Natural killer cell (primary cell): Measurements from ENCODE around the gene MLC1. TPM values are rescaled to one million over a fixed set of nuclear protein-coding genes. Genes with fewer than 3 reads are reported as not detected.
A peak's percentile ranks its signal among the peaks of the same experiment; 100 is the strongest.

Experiments used
- ATAC-seq, 3 donors: fragments of 150-1000 bp in 2 of 3; fragments of 200-7000 bp in 1 of 3; cut with Tn5 transposase; 1 replicate in 1 of 3; 2 replicates in 2 of 3; pipeline ENCODE4 v1.10.0; 2021; ENCODE audit warnings: mild to moderate bottlenecking in 2 of 3, moderate library complexity in 2 of 3
- DNase-seq, 2 donors: peaks; one replicate each; pipeline versions ENCODE4 v3.0.0 to v3.0.0-alpha.2; 2013 to 2021; ENCODE audit warnings: mixed read lengths in 1 of 2
- H3K27ac ChIP-seq: one replicate; pipeline ENCODE4 v1.5.1; 2013; ENCODE audit warnings: mild to moderate bottlenecking, low read length
- H3K27me3 ChIP-seq: one replicate; pipeline ENCODE4 v1.6.1; 2013; ENCODE audit warnings: low read length; ENCODE audit not compliant: control insufficient read depth, insufficient read depth
- H3K36me3 ChIP-seq: one replicate; pipeline ENCODE4 v1.6.1; 2013; ENCODE audit warnings: low read length; ENCODE audit not compliant: control insufficient read depth, insufficient read depth
- H3K4me1 ChIP-seq: one replicate; pipeline ENCODE4 v1.6.1; 2013; ENCODE audit warnings: low read length; ENCODE audit not compliant: control insufficient read depth, insufficient read depth
- H3K4me3 ChIP-seq: one replicate; pipeline ENCODE4 v1.5.1; 2013; ENCODE audit warnings: low read length
- H3K9me3 ChIP-seq: one replicate; pipeline ENCODE4 v1.6.1; 2013; ENCODE audit warnings: low read length; ENCODE audit not compliant: control insufficient read depth, insufficient read depth
- H3K27ac Mint-ChIP-seq, 2 donors: one replicate each; pipeline ENCODE4 v1.8.0; 2022; ENCODE audit warnings: mild to moderate bottlenecking in 2 of 2, mixed read lengths in 2 of 2, moderate library complexity in 1 of 2
- H3K27me3 Mint-ChIP-seq, 2 donors: one replicate each; pipeline ENCODE4 v1.8.0; 2022; ENCODE audit warnings: low read depth in 2 of 2, mixed read lengths in 2 of 2
- H3K36me3 Mint-ChIP-seq: one replicate; pipeline ENCODE4 v1.8.0; 2022; ENCODE audit warnings: mixed read lengths
- H3K4me1 Mint-ChIP-seq, 2 donors: one replicate each; pipeline ENCODE4 v1.8.0; 2022; ENCODE audit warnings: mixed read lengths in 2 of 2
- H3K4me3 Mint-ChIP-seq: one replicate; pipeline ENCODE4 v1.8.0; 2022; ENCODE audit warnings: mild to moderate bottlenecking, moderate library complexity, mixed read lengths
- H3K9me3 Mint-ChIP-seq, 2 donors: one replicate each; pipeline ENCODE4 v1.8.0; 2022; ENCODE audit warnings: mixed read lengths in 2 of 2
- whole genome bisulfite sequencing: methylation state at CpG from one replicate; pipeline ENCODE4 v1.1.7; 2013; ENCODE audit warnings: missing lambda C conversion rate; ENCODE audit not compliant: insufficient coverage; 5-methylcytosine and 5-hydroxymethylcytosine counted together
- intact Hi-C: fragments of 100-400 bp; cut with micrococcal nuclease; formaldehyde crosslinking; loops from one replicate; pipeline ENCODE4 v1.14.2; 2022
- total RNA-seq, 4 donors: library from RNA; stranded (reverse); fragments of 120-200 nt in 1 of 4; gene quantifications; one replicate each; pipeline versions ENCODE4 v1.2.3 to v1.2.4, GENCODE V29; 2013 to 2022
- TF ChIP-seq, protein P1 (sequence below): fragments of 200-600 bp; IDR thresholded peaks from one replicate; pipeline ENCODE4 v1.8.0; 2022; ENCODE audit warnings: antibody characterized with exemption

The MLC1 gene
- total RNA-seq, 3 donors from 2014 or later (not counting 1 experiment from before 2014, with no cell fraction given) = 67.7 to 96.1 (median 73.7) TPM

DNA sequence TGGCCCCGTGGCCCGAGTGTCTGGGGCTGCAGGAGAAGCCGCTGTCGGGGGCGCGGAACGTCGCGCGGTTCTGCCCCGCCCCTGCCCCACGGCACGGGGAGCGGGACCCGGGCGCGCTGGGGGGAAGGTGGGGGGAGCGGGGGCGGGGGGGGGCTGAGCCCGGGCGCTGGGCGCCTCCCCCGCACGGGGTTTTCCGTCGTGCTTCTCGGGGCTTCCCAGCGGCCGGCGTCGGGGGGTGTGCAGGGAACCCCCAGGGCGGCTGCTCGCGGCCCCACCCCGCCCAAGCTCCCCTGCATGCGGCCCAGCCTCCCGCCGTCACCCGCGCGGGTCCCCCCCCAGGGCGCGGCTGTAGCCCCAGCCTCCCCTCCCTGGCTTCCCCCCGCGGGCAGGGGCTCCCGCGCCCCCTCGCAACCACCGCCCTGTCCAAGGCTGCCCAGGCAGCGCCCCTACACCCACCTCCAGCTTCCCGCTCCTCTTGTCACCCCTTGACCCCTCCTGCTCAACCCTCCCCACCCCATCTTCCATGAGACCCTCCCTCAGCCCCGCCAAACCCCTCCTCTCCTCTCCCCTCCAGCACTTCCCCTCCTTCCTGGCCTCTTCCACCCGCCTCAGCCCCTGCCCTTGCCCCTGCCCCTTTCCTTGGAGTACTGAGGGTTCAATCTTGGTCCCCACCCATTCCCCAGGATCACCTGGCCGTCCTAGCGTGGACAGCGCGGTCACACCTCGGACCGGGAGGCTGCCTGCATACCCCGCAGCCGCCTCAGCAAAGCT lies 74.4 kb downstream of the MLC1 start:
- H3K9me3 Mint-ChIP-seq = no peaks in the 10 kb centered on the region
- Histone ChIP-seq H3K27me3 (peaks cover 10% of the 10 kb centered on the region), H3K27ac (no peak overlapping the region), H3K4me3 (no peak overlapping the region), H3K9me3 (no peaks in the 10 kb centered on the region), H3K36me3 (no peaks in the 10 kb centered on the region), H3K4me1 (peaks cover 27% of the 10 kb centered on the region)
- no peaks in the 10 kb centered on the region for H3K36me3 Mint-ChIP-seq
- H3K27me3 Mint-ChIP-seq = peaks cover 9 to 20% of the 10 kb centered on the region in 2 donors
- intact Hi-C loops = no loop called here
- H3K4me3 Mint-ChIP-seq = no peak overlapping the region
- WGBS = 5% methylated on average over 51 of the region's 61 CpGs
- DNase-seq = peak; percentile 59 to 90
- TF ChIP-seq, protein P1, sequence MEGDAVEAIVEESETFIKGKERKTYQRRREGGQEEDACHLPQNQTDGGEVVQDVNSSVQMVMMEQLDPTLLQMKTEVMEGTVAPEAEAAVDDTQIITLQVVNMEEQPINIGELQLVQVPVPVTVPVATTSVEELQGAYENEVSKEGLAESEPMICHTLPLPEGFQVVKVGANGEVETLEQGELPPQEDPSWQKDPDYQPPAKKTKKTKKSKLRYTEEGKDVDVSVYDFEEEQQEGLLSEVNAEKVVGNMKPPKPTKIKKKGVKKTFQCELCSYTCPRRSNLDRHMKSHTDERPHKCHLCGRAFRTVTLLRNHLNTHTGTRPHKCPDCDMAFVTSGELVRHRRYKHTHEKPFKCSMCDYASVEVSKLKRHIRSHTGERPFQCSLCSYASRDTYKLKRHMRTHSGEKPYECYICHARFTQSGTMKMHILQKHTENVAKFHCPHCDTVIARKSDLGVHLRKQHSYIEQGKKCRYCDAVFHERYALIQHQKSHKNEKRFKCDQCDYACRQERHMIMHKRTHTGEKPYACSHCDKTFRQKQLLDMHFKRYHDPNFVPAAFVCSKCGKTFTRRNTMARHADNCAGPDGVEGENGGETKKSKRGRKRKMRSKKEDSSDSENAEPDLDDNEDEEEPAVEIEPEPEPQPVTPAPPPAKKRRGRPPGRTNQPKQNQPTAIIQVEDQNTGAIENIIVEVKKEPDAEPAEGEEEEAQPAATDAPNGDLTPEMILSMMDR = no peak
- peaks cover 0 to 11% of the 10 kb centered on the region in 2 donors for H3K4me1 Mint-ChIP-seq
- peak overlapping the region in 1 of 2 donors; percentile 80 for H3K27ac Mint-ChIP-seq
- ATAC-seq = peak; percentile 86 to 96 (median 94)

DNA sequence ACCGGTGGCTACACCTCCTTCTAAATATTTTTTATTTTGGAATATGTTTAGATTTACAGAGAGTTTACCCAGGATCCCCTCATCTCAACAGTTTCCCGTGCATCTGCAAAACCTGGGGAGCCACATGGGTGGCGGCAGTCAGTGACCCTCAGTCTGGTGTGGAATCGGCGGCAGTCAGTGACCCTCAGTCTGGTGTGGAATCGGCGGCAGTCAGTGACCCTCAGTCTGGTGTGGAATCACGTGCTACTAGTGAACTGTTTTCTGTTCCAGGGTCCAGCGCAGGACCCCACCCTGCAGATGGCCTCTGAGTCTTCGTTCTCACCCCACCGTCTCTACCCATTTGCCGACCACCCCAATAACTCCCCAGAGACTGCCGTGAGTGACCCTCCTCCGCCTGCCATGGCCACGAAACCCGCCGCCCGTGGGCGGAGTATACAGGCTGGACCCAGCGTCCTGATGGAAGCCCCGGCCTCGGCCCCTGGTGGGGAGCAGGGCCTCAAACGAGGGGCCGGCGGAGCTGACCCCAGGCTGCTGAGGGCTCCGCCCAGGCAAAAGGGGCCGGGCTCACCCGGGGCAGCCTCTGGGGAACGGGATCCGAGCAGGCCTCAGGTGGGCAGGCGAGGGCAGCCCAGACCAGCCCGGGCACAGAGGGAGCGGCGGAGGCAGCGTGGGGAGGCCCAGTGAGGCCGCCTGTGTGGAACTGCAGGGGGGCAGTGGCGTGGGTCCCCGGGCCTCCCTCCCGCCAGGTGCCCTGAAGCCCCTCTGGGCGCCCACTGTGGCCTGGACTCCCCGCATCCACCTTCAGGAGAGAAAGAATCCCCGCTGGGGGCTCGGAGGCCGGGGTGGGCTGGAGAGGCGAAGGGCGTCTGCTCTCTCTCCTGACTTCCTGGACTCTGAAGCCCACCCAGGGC lies 75.2 kb downstream of the MLC1 start:
- Histone ChIP-seq H3K36me3 (no peaks in the 10 kb centered on the region), H3K4me3 (no peak overlapping the region), H3K27ac (no peak overlapping the region), H3K9me3 (no peaks in the 10 kb centered on the region), H3K27me3 (peaks cover 10% of the 10 kb centered on the region), H3K4me1 (peaks cover 22% of the 10 kb centered on the region)
- intact Hi-C loops = no loop called here
- Mint-ChIP-seq H3K9me3 (no peaks in the 10 kb centered on the region), H3K4me3 (no peak overlapping the region), H3K27me3 (peaks cover 9 to 22% of the 10 kb centered on the region in 2 donors), H3K4me1 (peaks cover 0 to 10% of the 10 kb centered on the region in 2 donors), H3K27ac (no peak overlapping the region), H3K36me3 (no peaks in the 10 kb centered on the region)
- TF ChIP-seq, protein P1 = no peak
- ATAC-seq (peak in 1 of 3 donors; percentile 1), DNase-seq (no peak)
- 69% methylated on average over 44 of the region's 46 CpGs for WGBS

Other genes starting within 250 kb of the MLC1 start
- 10 to 100 TPM; 21.1 to 24.5 (median 22.7) TPM for gene ZBED4, start 231.6 kb downstream of the MLC1 start, total RNA-seq
- 10 to 100 TPM; 17.2 to 22.7 (median 19.2) TPM for gene ALG12, start 167.0 kb downstream of the MLC1 start, total RNA-seq
- 10 to 100 TPM; 45.1 to 69.8 (median 48.5) TPM for gene CRELD2, start 166.8 kb downstream of the MLC1 start, total RNA-seq
- gene PIM3, start 124.7 kb downstream of the MLC1 start, total RNA-seq = 100 to 1,000 TPM; 107 to 130 (median 129) TPM
- gene IL17REL, start 72.7 kb downstream of the MLC1 start, total RNA-seq = not detected
- gene TTLL8, start 27.1 kb downstream of the MLC1 start, total RNA-seq = not detected
- gene MOV10L1, start 4.6 kb upstream of the MLC1 start, total RNA-seq = 1 to 10 TPM in 2 of 3 donors, not detected in 1; 1.0 to 1.7 TPM
- gene PANX2, start 85.3 kb upstream of the MLC1 start, total RNA-seq = 1 to 10 TPM in 1 of 3 donors, under 1 TPM in 2; 0.16 to 3.4 (median 0.27) TPM
- 100 to 1,000 TPM; 129 to 138 (median 132) TPM for gene TRABD, start 100.5 kb upstream of the MLC1 start, total RNA-seq
- gene SELENOO, start 115.6 kb upstream of the MLC1 start, total RNA-seq = 10 to 100 TPM; 37.3 to 45.2 (median 37.6) TPM
- gene TUBGCP6, start 159.6 kb upstream of the MLC1 start, total RNA-seq = 100 to 1,000 TPM; 105 to 126 (median 118) TPM
- gene HDAC10, start 165.8 kb upstream of the MLC1 start, total RNA-seq = 100 to 1,000 TPM; 112 to 131 (median 123) TPM
- 1 to 10 TPM; 2.2 to 2.5 (median 2.4) TPM for gene MAPK12, start 176.3 kb upstream of the MLC1 start, total RNA-seq
- 1 to 10 TPM; 2.2 to 3.1 (median 2.2) TPM for gene MAPK11, start 185.0 kb upstream of the MLC1 start, total RNA-seq
- 10 to 100 TPM in 2 of 3 donors, 1 to 10 TPM in 1; 6.0 to 34.7 (median 18.9) TPM for gene PLXNB2, start 222.2 kb upstream of the MLC1 start, total RNA-seq
- gene DENND6B, start 241.6 kb upstream of the MLC1 start, total RNA-seq = 1 to 10 TPM; 3.1 to 5.0 (median 4.5) TPM